Measurements from ENCODE around the gene SPRED2. TPM values are rescaled to one million over a fixed set of nuclear protein-coding genes. Genes with fewer than 3 reads are reported as not detected.

SPRED2 gene
- polyA plus RNA-seq, 1 donor from 2014 or later, result 5.3 TPM

DNA sequence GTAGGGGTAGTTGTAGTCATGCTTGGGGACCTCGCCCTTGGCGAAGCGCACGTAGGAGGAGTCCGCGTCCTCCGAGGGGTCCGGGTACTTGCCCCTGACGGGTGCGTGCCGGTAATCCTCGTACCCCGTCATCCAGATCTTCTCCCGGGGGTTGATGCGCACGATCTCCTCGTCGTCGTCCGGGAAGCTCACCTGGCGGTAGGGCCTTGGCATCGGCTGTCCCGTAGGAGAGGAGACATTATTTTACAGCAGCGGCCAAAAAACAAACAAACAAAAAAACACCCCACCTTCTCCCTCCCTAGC lies 118.5 kb downstream of the SPRED2 start:
- H3K9me2 ChIP-seq (ENCODE audit: insufficient read depth, low read length), result no peaks in the 10 kb centered on the region
- no peaks in the 10 kb centered on the region for H3F3A ChIP-seq (ENCODE audit: insufficient read depth, low read length, poor library complexity, severe bottlenecking)
- H3K27me3 ChIP-seq (ENCODE audit: insufficient read depth, low read depth, low read length), result no peaks in the 10 kb centered on the region
- no peak overlapping the region for H3K27ac ChIP-seq (ENCODE audit: low read length)
- TF ChIP-seq, protein P1, sequence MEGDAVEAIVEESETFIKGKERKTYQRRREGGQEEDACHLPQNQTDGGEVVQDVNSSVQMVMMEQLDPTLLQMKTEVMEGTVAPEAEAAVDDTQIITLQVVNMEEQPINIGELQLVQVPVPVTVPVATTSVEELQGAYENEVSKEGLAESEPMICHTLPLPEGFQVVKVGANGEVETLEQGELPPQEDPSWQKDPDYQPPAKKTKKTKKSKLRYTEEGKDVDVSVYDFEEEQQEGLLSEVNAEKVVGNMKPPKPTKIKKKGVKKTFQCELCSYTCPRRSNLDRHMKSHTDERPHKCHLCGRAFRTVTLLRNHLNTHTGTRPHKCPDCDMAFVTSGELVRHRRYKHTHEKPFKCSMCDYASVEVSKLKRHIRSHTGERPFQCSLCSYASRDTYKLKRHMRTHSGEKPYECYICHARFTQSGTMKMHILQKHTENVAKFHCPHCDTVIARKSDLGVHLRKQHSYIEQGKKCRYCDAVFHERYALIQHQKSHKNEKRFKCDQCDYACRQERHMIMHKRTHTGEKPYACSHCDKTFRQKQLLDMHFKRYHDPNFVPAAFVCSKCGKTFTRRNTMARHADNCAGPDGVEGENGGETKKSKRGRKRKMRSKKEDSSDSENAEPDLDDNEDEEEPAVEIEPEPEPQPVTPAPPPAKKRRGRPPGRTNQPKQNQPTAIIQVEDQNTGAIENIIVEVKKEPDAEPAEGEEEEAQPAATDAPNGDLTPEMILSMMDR (IDR thresholded peaks at IDR 0.05; ENCODE audit: poor library complexity, severe bottlenecking), result no peak
- TF ChIP-seq, protein P2, sequence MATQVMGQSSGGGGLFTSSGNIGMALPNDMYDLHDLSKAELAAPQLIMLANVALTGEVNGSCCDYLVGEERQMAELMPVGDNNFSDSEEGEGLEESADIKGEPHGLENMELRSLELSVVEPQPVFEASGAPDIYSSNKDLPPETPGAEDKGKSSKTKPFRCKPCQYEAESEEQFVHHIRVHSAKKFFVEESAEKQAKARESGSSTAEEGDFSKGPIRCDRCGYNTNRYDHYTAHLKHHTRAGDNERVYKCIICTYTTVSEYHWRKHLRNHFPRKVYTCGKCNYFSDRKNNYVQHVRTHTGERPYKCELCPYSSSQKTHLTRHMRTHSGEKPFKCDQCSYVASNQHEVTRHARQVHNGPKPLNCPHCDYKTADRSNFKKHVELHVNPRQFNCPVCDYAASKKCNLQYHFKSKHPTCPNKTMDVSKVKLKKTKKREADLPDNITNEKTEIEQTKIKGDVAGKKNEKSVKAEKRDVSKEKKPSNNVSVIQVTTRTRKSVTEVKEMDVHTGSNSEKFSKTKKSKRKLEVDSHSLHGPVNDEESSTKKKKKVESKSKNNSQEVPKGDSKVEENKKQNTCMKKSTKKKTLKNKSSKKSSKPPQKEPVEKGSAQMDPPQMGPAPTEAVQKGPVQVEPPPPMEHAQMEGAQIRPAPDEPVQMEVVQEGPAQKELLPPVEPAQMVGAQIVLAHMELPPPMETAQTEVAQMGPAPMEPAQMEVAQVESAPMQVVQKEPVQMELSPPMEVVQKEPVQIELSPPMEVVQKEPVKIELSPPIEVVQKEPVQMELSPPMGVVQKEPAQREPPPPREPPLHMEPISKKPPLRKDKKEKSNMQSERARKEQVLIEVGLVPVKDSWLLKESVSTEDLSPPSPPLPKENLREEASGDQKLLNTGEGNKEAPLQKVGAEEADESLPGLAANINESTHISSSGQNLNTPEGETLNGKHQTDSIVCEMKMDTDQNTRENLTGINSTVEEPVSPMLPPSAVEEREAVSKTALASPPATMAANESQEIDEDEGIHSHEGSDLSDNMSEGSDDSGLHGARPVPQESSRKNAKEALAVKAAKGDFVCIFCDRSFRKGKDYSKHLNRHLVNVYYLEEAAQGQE (IDR thresholded peaks at IDR 0.05; ENCODE audit: borderline replicate concordance), result no peak
- no peak for TF ChIP-seq TAF1 (IDR thresholded peaks at IDR 0.05; ENCODE audit: low read depth)
- no peak for TF ChIP-seq MXI1 (conservative IDR thresholded peaks at IDR 0.05; ENCODE audit: poor library complexity, severe bottlenecking)
- TF ChIP-seq EZH2 (IDR thresholded peaks at IDR 0.05; ENCODE audit: borderline replicate concordance, insufficient read depth, low read length, poor library complexity, severe bottlenecking), result no peak
- TF ChIP-seq POLR2AphosphoS5 (IDR thresholded peaks at IDR 0.05), result no peak
- TF ChIP-seq EP300 (conservative IDR thresholded peaks at IDR 0.05; ENCODE audit: poor library complexity, severe bottlenecking), result no peak
- TF ChIP-seq SMC3 (conservative IDR thresholded peaks at IDR 0.05; ENCODE audit: poor library complexity), result no peak
- no peak for TF ChIP-seq RAD21 (conservative IDR thresholded peaks at IDR 0.05)
- no peak overlapping the region for H3K4me3 ChIP-seq (ENCODE audit: low read length)
- H4K20me1 ChIP-seq (ENCODE audit: insufficient read depth), result no peaks in the 10 kb centered on the region
- H3K79me2 ChIP-seq (replicated peaks; ENCODE audit: insufficient read depth, low read length), result no peaks in the 10 kb centered on the region
- peaks cover 17% of the 10 kb centered on the region for H3K36me3 ChIP-seq (ENCODE audit: insufficient read depth, low read length)
- H2AFZ ChIP-seq (ENCODE audit: low read depth, low read length), result no peak overlapping the region
- H3K9ac ChIP-seq (ENCODE audit: low read length), result no peak overlapping the region
- H3K4me2 ChIP-seq (ENCODE audit: low read length), result no peak overlapping the region
- H3K9me3 ChIP-seq (ENCODE audit: low read length), result no peaks in the 10 kb centered on the region

DNA sequence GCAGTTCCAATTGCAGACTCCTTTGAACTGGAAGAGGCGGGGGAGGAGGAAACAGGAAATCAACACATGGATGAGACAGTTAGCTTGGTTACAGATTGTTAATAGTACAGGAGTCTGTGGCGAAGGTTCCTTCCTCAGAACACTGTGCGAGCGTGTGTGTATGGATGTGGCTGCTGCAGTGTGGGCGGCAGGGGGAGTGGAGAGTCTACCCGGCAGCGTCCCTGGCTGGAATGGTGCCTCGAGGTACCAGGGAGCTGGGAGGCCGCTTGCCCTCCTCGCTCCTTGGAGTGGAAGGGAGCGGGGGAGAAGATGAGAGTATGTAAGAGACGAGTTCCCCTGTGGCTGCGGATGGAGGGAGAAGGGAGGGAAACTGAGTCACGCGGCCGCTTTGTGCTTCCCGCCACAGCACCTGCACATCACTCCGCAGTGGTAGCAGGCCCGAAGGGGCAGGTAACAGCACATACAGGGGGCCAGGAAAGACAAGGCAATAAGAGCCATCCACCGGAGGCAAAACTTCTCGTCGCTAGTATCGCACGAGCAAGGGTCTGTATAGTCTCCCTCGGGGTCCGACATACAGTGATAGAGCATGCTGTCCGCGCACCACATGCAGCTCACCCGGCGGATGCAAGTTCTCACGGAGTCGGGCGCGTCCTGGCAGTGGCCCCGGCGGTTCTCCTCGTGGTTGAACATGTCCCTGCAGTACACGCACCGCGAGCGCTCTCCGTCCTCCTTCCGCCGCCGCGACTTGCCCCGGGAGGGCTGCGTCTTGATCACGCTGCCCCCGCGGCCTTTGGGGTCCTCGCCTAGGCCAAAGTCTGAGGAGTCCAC lies 119.1 kb downstream of the SPRED2 start:
- H3K27ac ChIP-seq (ENCODE audit: low read length), result no peak overlapping the region
- no peaks in the 10 kb centered on the region for H3F3A ChIP-seq (ENCODE audit: insufficient read depth, low read length, poor library complexity, severe bottlenecking)
- H4K20me1 ChIP-seq (ENCODE audit: insufficient read depth), result no peaks in the 10 kb centered on the region
- no peaks in the 10 kb centered on the region for H3K27me3 ChIP-seq (ENCODE audit: insufficient read depth, low read depth, low read length)
- H3K9me2 ChIP-seq (ENCODE audit: insufficient read depth, low read length), result no peaks in the 10 kb centered on the region
- H3K9me3 ChIP-seq (ENCODE audit: low read length), result no peaks in the 10 kb centered on the region
- no peak overlapping the region for H3K4me3 ChIP-seq (ENCODE audit: low read length)
- no peak overlapping the region for H3K9ac ChIP-seq (ENCODE audit: low read length)
- no peak overlapping the region for H3K4me2 ChIP-seq (ENCODE audit: low read length)
- peaks cover 17% of the 10 kb centered on the region for H3K36me3 ChIP-seq (ENCODE audit: insufficient read depth, low read length)
- no peak for TF ChIP-seq SMC3 (conservative IDR thresholded peaks at IDR 0.05; ENCODE audit: poor library complexity)
- TF ChIP-seq POLR2AphosphoS5 (IDR thresholded peaks at IDR 0.05), result no peak
- TF ChIP-seq, protein P2 (IDR thresholded peaks at IDR 0.05; ENCODE audit: borderline replicate concordance), result no peak
- TF ChIP-seq EZH2 (IDR thresholded peaks at IDR 0.05; ENCODE audit: borderline replicate concordance, insufficient read depth, low read length, poor library complexity, severe bottlenecking), result no peak
- no peak for TF ChIP-seq RAD21 (conservative IDR thresholded peaks at IDR 0.05)
- TF ChIP-seq, protein P1 (IDR thresholded peaks at IDR 0.05; ENCODE audit: poor library complexity, severe bottlenecking), result no peak
- no peak for TF ChIP-seq TAF1 (IDR thresholded peaks at IDR 0.05; ENCODE audit: low read depth)
- TF ChIP-seq MXI1 (conservative IDR thresholded peaks at IDR 0.05; ENCODE audit: poor library complexity, severe bottlenecking), result no peak
- no peak for TF ChIP-seq EP300 (conservative IDR thresholded peaks at IDR 0.05; ENCODE audit: poor library complexity, severe bottlenecking)
- no peak overlapping the region for H2AFZ ChIP-seq (ENCODE audit: low read depth, low read length)
- H3K79me2 ChIP-seq (replicated peaks; ENCODE audit: insufficient read depth, low read length), result no peaks in the 10 kb centered on the region
